Measurements from ENCODE around the gene UIMC1. TPM values are rescaled to one million over a fixed set of nuclear protein-coding genes. Genes with fewer than 3 reads are reported as not detected.

The UIMC1 gene
- total and polyA plus RNA-seq, 2 experiments from 2014 or later: 12.6 to 28.2 TPM

DNA sequence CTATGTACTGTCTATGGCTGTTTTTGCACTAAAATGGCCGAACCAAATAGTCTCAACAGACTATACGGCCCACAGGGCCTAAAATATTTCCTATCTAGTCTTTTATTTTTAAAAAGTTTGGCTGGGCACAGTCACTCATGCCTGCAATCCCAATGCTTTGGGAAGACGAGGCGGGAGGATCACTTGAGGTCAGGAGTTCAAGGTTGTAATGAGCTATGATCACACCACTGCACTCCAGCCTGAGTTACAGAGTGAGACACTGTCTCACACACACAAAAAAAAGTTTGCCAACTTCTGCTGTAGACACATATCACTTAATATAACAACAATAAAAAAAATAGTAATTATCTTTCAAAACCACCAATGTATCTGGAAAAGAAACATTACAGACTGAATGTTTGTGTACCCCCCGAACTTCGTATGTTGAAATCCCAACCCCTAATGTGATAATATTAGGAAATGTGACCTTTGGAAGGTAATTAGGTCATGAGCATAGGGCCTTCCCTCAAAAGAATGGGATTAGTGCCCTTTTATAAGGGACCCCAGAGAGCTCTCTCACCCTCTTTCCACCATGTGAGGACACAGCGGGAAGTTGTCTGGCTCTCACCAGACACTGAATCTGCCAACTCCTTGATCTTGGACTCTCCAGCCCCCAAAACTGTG lies 53.9 kb downstream of the UIMC1 start:
- WGBS (ENCODE audit: low lambda C conversion rate, missing lambda C conversion rate): 95% methylated on average over 7 of the region's 7 CpGs
- H3K4me2 ChIP-seq: no peak overlapping the region
- H3K79me2 ChIP-seq: peaks cover 7% of the 10 kb centered on the region
- no peak overlapping the region for H3K4me3 ChIP-seq
- no peak overlapping the region for H2AFZ ChIP-seq
- DNase-seq (ENCODE audit: low spot score): no peak
- no peak overlapping the region for H3K27ac ChIP-seq
- H3K36me3 ChIP-seq (replicated peaks; ENCODE audit: insufficient read depth, low read depth): no peaks in the 10 kb centered on the region
- H3K4me1 ChIP-seq (ENCODE audit: insufficient read depth): no peaks in the 10 kb centered on the region
- H3K9me2 ChIP-seq (replicated peaks; ENCODE audit: insufficient read depth): no peaks in the 10 kb centered on the region
- H4K20me1 ChIP-seq (ENCODE audit: insufficient read depth, poor library complexity, severe bottlenecking): no peaks in the 10 kb centered on the region
- TF ChIP-seq EZH2phosphoT487 (IDR thresholded peaks at IDR 0.05; ENCODE audit: low read depth, severe bottlenecking, unreplicated experiment): no peak
- TF ChIP-seq EZH2 (IDR thresholded peaks at IDR 0.05; ENCODE audit: borderline replicate concordance): no peak
- TF ChIP-seq, protein P1, sequence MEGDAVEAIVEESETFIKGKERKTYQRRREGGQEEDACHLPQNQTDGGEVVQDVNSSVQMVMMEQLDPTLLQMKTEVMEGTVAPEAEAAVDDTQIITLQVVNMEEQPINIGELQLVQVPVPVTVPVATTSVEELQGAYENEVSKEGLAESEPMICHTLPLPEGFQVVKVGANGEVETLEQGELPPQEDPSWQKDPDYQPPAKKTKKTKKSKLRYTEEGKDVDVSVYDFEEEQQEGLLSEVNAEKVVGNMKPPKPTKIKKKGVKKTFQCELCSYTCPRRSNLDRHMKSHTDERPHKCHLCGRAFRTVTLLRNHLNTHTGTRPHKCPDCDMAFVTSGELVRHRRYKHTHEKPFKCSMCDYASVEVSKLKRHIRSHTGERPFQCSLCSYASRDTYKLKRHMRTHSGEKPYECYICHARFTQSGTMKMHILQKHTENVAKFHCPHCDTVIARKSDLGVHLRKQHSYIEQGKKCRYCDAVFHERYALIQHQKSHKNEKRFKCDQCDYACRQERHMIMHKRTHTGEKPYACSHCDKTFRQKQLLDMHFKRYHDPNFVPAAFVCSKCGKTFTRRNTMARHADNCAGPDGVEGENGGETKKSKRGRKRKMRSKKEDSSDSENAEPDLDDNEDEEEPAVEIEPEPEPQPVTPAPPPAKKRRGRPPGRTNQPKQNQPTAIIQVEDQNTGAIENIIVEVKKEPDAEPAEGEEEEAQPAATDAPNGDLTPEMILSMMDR (IDR thresholded peaks at IDR 0.05; ENCODE audit: poor library complexity): no peak
- H3K27me3 ChIP-seq: no peaks in the 10 kb centered on the region
- no peaks in the 10 kb centered on the region for H3K9me3 ChIP-seq (ENCODE audit: low read depth)

DNA sequence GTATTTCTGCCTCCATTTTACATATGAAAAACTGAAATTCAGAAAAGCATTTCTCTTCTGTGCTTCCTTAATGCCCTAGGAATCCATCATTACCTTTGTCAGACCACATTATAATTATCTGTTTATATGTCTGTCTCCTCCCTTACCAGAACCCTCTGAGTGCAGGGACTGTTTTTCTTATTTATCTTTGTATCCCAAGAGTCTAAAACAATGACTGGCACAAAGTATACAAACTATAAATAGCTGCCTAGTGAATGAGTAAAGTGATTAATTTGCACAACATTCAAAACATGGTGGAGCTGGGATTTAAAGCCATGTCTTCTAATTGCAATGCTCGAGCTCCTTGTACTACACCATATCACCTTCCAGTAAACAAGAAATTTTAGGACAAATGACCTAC lies 58.1 kb downstream of the UIMC1 start:
- no peak overlapping the region for H3K27ac ChIP-seq
- TF ChIP-seq EZH2 (IDR thresholded peaks at IDR 0.05; ENCODE audit: borderline replicate concordance): no peak
- no peak for TF ChIP-seq EZH2phosphoT487 (IDR thresholded peaks at IDR 0.05; ENCODE audit: low read depth, severe bottlenecking, unreplicated experiment)
- TF ChIP-seq, protein P1 (IDR thresholded peaks at IDR 0.05; ENCODE audit: poor library complexity): no peak
- H3K36me3 ChIP-seq (replicated peaks; ENCODE audit: insufficient read depth, low read depth): no peaks in the 10 kb centered on the region
- DNase-seq (ENCODE audit: low spot score): no peak
- 64% methylated on average over 1 of the region's 1 CpG for WGBS (ENCODE audit: low lambda C conversion rate, missing lambda C conversion rate)
- no peaks in the 10 kb centered on the region for H4K20me1 ChIP-seq (ENCODE audit: insufficient read depth, poor library complexity, severe bottlenecking)
- H3K4me2 ChIP-seq: no peak overlapping the region
- no peaks in the 10 kb centered on the region for H3K79me2 ChIP-seq
- H3K27me3 ChIP-seq: no peaks in the 10 kb centered on the region
- H3K4me1 ChIP-seq (ENCODE audit: insufficient read depth): no peaks in the 10 kb centered on the region
- no peak overlapping the region for H3K4me3 ChIP-seq
- H2AFZ ChIP-seq: no peak overlapping the region
- H3K9me2 ChIP-seq (replicated peaks; ENCODE audit: insufficient read depth): no peaks in the 10 kb centered on the region
- no peaks in the 10 kb centered on the region for H3K9me3 ChIP-seq (ENCODE audit: low read depth)

DNA sequence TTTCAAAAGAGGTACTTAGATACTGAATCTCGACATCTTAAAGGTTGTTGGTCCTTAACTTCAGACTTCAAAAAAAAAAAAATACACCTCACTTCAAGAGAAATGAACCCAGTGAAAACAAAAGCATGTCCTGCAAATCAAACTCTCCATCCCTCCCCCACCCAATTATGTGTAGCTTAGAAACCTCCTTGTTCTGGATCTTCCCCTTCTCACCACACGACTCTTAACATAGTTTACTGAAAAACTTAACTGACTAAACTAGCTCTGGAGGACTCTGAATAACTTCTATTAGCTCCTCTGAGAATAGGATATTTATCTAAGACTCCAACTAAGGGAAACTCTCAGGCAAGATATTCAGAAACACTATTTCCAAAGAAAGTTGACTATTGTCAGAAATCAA lies 58.7 kb downstream of the UIMC1 start:
- no peak overlapping the region for H3K27ac ChIP-seq
- no peaks in the 10 kb centered on the region for H3K4me1 ChIP-seq (ENCODE audit: insufficient read depth)
- H3K9me2 ChIP-seq (replicated peaks; ENCODE audit: insufficient read depth): no peaks in the 10 kb centered on the region
- no peaks in the 10 kb centered on the region for H3K79me2 ChIP-seq
- no peak for DNase-seq (ENCODE audit: low spot score)
- H3K4me2 ChIP-seq: no peak overlapping the region
- H3K36me3 ChIP-seq (replicated peaks; ENCODE audit: insufficient read depth, low read depth): no peaks in the 10 kb centered on the region
- 92% methylated on average over 2 of the region's 2 CpGs for WGBS (ENCODE audit: low lambda C conversion rate, missing lambda C conversion rate)
- H3K27me3 ChIP-seq: no peaks in the 10 kb centered on the region
- H3K4me3 ChIP-seq: no peak overlapping the region
- no peaks in the 10 kb centered on the region for H4K20me1 ChIP-seq (ENCODE audit: insufficient read depth, poor library complexity, severe bottlenecking)
- no peak for TF ChIP-seq EZH2 (IDR thresholded peaks at IDR 0.05; ENCODE audit: borderline replicate concordance)
- no peak for TF ChIP-seq EZH2phosphoT487 (IDR thresholded peaks at IDR 0.05; ENCODE audit: low read depth, severe bottlenecking, unreplicated experiment)
- TF ChIP-seq, protein P1 (IDR thresholded peaks at IDR 0.05; ENCODE audit: poor library complexity): no peak
- H3K9me3 ChIP-seq (ENCODE audit: low read depth): no peaks in the 10 kb centered on the region
- H2AFZ ChIP-seq: no peak overlapping the region
